AG20443 (cell line): Measurements from ENCODE around the gene TCF12.
A peak's percentile ranks its signal among the peaks of the same experiment; 100 is the strongest.
"Not testable (repeated sequence)": the region's sequence is repeated elsewhere in the genome, so short reads cannot be mapped to it uniquely, and the experiment has no call there.

Experiments used
- DNase-seq: peaks from one replicate; pipeline ENCODE4 v3.0.0; 2012; ENCODE audit warnings: low spot score, mixed read lengths

The TCF12 gene

GRCh38 chr15:56948000-56948763 is 29.7 kb downstream of the TCF12 start:
- no peak for DNase-seq

- no peak for DNase-seq
These were observed 30.3 kb downstream of the TCF12 start for GRCh38 chr15:56948764-56949101.

GRCh38 chr15:56950979-56951378 is 32.5 kb downstream of the TCF12 start:
- no peak for DNase-seq

DNA sequence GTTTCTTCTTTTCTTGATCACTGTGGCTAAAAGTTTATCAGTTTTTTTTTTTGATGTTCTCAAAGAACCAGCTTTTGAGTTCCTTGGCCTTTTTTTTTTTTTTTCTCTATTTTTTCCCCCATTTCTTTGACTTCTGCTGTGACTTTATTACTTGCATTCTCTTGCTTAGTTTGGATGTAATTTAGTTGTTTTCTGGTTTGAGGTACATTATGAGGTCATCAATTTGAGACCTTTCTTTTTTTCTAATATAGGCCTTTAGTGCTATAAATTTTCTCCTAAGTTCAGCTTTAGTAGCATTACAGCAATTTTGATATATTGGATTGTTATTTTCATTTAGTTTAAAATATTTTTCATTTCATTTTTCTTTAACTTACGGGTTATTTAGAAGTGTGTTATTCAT is 35.3 kb downstream of the TCF12 start:
- no peak for DNase-seq

DNA sequence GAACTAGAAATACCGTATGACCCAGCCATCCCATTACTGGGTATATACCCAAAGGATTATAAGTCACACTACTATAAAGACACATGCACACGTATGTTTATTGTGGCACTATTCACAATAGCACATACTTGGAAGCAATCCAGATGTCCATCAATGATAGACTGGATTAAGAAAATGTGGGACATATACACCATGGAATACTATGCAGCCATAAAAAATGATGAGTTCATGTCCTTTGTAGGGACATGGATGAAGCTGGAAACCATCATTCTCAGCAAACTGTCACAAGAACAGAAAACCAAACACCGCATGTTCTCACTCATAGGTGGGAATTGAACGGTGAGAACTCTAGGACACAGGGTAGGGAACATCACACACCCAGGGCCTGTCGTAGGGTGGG is 36.6 kb downstream of the TCF12 start:
- not testable (repeated sequence) for DNase-seq

GRCh38 chr15:56956538-56956937 is 38.1 kb downstream of the TCF12 start:
- no peak for DNase-seq

DNA sequence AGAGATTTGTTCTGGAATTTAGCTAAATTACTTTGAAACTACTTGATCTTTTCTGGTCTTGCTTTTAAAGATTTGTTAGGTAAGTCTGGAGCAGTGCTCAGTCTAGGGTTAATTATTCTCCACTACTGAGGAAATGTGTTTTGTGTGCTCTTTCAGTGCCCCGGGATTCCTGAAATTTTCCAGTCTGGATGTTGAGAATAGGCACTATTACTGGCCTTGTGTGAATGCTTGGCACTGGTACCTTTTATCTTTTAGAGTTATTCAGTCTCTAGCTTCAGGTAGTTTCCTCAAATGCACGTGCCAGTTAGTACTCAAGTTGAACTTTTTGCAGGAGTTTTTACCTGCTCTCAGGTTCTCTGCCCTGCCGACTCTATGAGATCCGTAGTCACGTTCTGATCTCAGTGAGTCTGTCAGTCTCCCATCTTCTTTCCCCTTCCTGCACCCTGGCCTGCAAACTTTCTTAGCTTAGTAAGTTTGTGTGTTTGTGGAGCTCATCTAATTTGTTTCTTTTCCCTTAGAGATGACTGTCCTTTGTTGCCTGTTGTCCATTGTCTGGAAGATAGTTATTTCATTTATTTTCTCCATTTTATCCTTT is 39.5 kb downstream of the TCF12 start:
- DNase-seq = no peak

- no peak for DNase-seq
These were observed 40.8 kb downstream of the TCF12 start for GRCh38 chr15:56959318-56959648.

DNA sequence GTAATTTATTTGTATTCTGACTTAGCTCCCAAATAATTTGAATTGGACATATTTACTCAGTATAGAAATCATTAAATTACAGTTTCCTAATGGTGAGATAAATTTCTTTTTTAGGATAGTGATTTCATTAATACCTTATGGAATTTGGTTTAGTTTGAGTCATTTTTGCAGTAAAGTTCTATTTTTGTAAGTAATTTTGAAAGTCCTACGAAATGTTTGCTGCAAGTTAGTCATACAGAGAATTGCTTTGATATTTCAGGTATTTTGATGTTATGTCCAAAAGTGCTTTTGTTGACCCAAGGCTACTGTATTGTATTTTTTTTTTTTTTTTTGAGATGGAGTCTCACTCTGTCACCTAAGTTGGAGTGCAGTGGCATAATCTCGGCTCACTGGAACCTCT is 41.7 kb downstream of the TCF12 start:
- no peak for DNase-seq

GRCh38 chr15:56963126-56963525 is 44.7 kb downstream of the TCF12 start:
- DNase-seq = peak; percentile 16

DNA sequence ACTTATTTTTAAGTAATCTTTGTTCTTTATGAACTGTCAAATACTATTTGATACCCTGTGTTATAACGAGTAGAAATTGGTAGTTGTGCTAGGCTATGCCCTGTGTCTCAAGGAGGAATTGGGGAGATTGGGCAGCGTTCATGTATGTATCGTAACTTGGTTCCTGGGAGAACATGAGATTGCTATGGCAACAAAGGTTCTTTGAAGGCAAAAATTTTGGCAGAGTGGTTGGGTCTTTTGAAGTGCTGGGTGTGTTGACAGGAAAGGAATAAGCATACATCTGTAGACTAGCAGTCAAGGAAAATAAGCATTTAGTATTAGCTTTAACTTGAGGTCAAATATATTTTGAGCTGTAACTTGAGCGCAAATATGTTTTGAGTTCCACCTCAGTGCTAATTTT is 45.3 kb downstream of the TCF12 start:
- DNase-seq = no peak

DNA sequence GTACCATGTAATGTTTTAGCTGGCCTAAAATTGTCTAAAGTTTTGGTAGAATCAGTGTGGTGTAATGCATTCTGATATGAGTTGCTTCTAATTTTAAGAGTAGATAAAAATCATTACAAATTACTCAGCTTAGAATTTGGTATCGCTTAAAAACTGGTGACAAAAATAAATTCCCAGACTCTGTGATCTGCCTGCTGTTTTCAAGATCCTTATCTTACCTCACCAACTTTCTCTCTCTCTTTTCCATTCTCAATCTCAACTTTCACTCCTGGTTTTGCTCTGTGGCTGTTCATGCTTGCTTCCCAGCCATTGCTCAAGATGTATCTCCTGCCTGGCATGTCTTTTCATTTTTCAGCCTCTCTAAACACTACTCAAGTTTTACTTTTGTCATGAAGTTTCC is 45.7 kb downstream of the TCF12 start:
- DNase-seq = peak; percentile 20

DNA sequence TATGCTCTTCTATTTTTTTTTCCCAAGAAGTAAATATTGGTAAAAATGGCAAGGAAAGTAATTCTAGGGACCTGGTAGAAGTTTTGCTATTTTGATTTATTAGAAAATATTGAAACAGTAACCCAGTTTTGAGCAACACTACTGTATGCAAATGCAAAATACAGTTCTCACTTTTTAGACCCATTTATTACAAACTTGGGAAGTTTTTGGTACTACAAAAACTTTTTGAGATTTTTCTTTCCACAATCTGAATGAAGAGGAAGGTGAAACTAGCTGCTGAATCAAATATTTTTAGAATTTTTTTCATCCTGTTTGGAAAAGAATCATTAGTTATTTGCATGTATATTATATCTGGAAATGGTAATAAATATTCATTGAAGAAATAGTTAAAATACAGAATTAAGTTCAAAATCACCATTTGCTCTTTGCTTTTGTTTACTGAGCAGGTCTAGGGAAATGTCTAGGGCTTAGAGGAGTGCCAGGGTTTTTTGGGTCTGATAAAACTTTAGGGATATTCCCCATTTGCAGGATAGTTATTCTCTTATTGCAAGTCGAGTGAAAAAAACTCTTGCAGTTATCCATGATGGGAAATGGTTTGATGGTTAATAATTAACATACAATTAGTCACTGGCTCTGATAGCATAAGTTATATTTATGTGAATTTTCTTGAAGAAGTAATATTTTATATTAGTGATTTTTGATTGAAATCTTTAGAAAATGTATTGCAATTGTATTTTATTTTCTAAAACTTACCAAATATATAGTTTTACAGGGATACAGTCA is 47.0 kb downstream of the TCF12 start:
- DNase-seq = no peak

DNA sequence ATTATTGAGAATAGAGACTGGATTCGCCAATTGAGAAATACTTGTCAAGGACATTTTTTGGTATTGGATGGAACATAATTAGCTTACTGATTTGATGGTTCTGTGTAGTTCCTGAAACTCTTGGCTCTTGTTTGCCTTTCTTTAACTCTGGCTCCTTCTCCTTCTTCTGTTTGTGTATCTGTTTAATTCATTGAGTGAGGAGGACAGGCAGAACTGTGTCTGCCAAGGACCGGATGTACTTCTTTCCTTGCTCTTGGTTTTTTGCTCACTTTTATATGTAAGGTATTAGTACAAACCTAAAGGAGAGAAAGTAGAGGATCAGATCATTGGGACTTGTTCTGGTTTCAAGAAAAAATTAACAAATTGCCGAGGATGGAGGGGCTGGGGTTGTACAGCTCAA is 48.9 kb downstream of the TCF12 start:
- no peak for DNase-seq

DNA sequence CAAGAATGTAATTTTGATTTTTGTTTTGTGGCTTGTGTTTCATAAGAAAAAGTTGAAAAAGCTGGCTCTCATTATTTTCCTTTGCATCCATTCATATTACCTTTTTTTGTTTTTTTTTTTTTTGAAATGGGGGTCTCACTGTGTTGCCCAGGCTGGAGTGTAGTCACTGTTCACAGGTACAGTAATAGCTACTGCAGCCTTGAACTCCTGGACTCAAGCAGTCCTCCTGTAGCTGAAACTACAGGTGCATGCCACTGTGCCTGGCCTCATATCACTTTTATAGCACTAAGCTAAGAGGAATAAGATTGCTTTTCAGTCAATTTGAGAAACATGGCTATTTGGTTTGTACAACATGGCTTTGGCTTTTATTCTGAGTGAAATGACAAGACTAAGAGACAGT is 49.8 kb downstream of the TCF12 start:
- DNase-seq = no peak

- no peak for DNase-seq
These were observed 50.4 kb downstream of the TCF12 start for GRCh38 chr15:56968821-56969220.

DNA sequence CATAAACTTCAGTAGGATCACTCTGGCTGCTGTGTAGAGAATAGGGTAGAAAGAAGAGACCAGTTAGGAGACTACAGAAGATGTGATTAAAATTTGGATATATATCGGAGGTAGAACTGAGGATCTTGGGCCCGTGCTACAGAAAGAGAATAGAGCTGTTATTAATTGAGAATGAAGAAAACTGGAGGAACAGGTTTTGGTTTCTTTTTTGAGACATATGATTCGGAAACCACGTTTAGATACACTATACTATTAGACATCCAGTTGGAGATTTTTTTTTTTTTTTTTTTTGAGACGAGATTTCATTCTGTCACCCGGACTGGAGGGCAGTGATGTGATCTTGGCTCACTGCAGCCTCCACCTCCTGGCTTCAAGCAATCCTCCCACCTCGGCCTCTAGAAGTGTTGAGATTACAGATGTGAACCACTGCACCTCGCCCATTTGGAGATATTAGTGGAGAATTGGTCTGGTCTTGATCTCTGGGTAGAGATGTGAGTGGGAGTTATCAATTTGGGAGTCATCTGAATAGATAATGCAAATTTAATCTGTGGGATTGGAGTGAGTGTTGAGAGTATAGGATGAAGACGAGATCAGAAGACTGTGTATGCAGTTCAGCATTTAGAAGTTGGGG is 50.9 kb downstream of the TCF12 start:
- DNase-seq = no peak

GRCh38 chr15:56971571-56971970 is 53.1 kb downstream of the TCF12 start:
- DNase-seq = no peak

DNA sequence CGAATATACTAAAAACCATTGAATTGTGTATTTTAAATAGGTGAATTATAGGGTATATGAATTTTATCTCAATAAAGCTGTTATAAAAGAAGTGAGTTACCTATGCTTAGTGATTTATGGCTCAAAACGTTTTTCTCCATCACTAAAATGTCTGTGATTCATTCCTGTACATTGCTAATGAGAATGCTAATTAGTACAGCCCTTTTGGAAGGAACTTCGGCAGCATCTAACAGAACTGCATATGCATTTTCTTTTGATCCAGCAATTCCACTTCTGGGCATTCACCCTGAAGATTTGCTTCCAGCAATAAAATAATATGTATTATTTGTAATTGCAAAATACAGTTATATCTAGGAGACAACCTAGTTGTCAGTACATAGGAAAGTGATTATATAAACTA is 53.6 kb downstream of the TCF12 start:
- no peak for DNase-seq

GRCh38 chr15:56972426-56972825 is 54.0 kb downstream of the TCF12 start:
- DNase-seq = no peak

DNA sequence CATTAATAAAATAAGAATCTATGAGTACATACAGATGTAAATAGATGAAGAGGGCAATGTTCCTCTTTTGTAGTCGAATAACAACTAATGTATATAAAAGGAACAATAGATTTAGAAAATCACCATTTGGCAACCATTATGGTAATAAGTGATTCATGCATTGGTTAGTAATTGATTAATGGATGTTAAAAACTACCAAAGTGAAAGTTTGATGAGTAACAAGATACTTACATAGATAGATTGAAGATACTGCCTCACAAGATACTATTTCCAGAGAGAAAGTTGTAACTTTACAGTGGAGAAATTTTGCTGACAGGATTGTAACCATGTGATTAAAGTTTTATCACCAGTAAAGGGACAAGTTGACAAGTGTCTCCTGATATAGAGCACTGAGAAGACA is 55.0 kb downstream of the TCF12 start:
- DNase-seq = no peak

GRCh38 chr15:56977232-56977631 is 58.8 kb downstream of the TCF12 start:
- no peak for DNase-seq
